K562 (cell line): ENCODE results near the gene AK2. TPM values are rescaled to one million over a fixed set of nuclear protein-coding genes. Genes with fewer than 3 reads are reported as not detected.

Experiments used
- C11orf30 ChIP-seq: fragments of 450-650 bp; IDR thresholded peaks from 2 replicates; pipeline ENCODE4 v1.6.1; 2016; ENCODE audit warnings: low read depth, mild to moderate bottlenecking
- CBFB ChIP-seq: sonication (generic); formaldehyde crosslinking; IDR thresholded peaks from 2 replicates; pipeline ENCODE4 v1.4.0; 2020; ENCODE audit warnings: mild to moderate bottlenecking, missing genetic modification reagents
- CHD1 ChIP-seq: fragments of 200-600 bp; sonication (generic); IDR thresholded peaks from one replicate; pipeline ENCODE4 v1.6.1; 2012; ENCODE audit warnings: mild to moderate bottlenecking, moderate library complexity, low read length, inconsistent platforms
- DIDO1 ChIP-seq: fragments of 450-650 bp; IDR thresholded peaks from 2 replicates; pipeline ENCODE4 v1.6.1; 2016; ENCODE audit warnings: low read depth, missing biosample characterization, missing genetic modification characterization
- GTF2A2 ChIP-seq: IDR thresholded peaks from 2 replicates; pipeline ENCODE4 v1.6.1; 2016; ENCODE audit warnings: mild to moderate bottlenecking, missing genetic modification characterization, missing compliant biosample characterization
- MCM3 ChIP-seq: fragments of 450-650 bp; IDR thresholded peaks from 2 replicates; pipeline ENCODE4 v1.6.1; 2016
- TAL1 ChIP-seq: fragments of 450-650 bp; IDR thresholded peaks from 2 replicates; pipeline ENCODE4 v1.6.1; 2016; ENCODE audit warnings: mild to moderate bottlenecking
- TRIM24 ChIP-seq, 2 experiments: fragments of 450-650 bp; IDR thresholded peaks; 2 replicates each; pipeline ENCODE4 v1.6.1; 2016
- WHSC1 ChIP-seq: IDR thresholded peaks from one replicate; pipeline ENCODE4 v1.6.1; 2012; ENCODE audit warnings: low read length, control low read depth, inconsistent platforms
- ZNF644 ChIP-seq: fragments of 200-800 bp; sonication (Bioruptor generic); IDR thresholded peaks from 2 replicates; pipeline ENCODE4 v1.6.1; 2016; ENCODE audit warnings: low read depth, missing genetic modification characterization, missing compliant biosample characterization
- polyA plus RNA-seq, 8 experiments: library from polyadenylated mRNA; depleted of rRNA in 4 of 8; stranded (reverse) in 5 of 8; unstranded in 3 of 8; fragments of >200 nt; fragmentation: Nextera tagmentation in 2 of 8; fragmentation: Illumina TruSeq in 1 of 8; extraction: Ambion mirVana in 2 of 8; extraction: Trizol in 1 of 8; gene quantifications; 2 replicates each; pipeline versions ENCODE4 v1.2.1 to v1.2.3, GENCODE V29; 2011 to 2014; ENCODE audit warnings: inconsistent platforms in 1 of 8, missing spikeins in 1 of 8
- total RNA-seq, 7 experiments: library from RNA; depleted of rRNA in 6 of 7; stranded (reverse); fragments of >200 nt in 6 of 7; fragmentation: Illumina TruSeq in 2 of 7; extraction: Trizol in 2 of 7; gene quantifications; 2 replicates each; pipeline versions ENCODE4 v1.2.1 to v1.2.3, GENCODE V29; 2011 to 2021; ENCODE audit warnings: low replicate concordance in 1 of 7
- TF ChIP-seq, protein P1 (sequence below): fragments of 200-600 bp; sonication (generic); IDR thresholded peaks from one replicate; pipeline ENCODE4 v1.6.1; 2012; ENCODE audit warnings: mild to moderate bottlenecking, low read depth, low read length, inconsistent platforms
- TF ChIP-seq, protein P2 (sequence below): IDR thresholded peaks from 2 replicates; pipeline ENCODE4 v1.6.1; 2016; ENCODE audit warnings: missing genetic modification characterization, missing compliant biosample characterization
- TF ChIP-seq, protein P3 (sequence below): fragments of 250-450 bp; sonication (Bioruptor Pico); IDR thresholded peaks from 2 replicates; pipeline ENCODE4 v1.8.0; 2022; ENCODE audit warnings: moderate library complexity, mild to moderate bottlenecking, inconsistent platforms
- TF ChIP-seq, protein P4 (sequence below): fragments of 250-450 bp; sonication (Bioruptor Pico); IDR thresholded peaks from 2 replicates; pipeline ENCODE4 v1.6.1; 2021; ENCODE audit warnings: mild to moderate bottlenecking

AK2 gene
- total and polyA plus RNA-seq, 9 of the 15 experiments (the other 6 are each of a cell fraction or from before 2014, with no cell fraction given): 105 to 1,050 (median 509) TPM

DNA sequence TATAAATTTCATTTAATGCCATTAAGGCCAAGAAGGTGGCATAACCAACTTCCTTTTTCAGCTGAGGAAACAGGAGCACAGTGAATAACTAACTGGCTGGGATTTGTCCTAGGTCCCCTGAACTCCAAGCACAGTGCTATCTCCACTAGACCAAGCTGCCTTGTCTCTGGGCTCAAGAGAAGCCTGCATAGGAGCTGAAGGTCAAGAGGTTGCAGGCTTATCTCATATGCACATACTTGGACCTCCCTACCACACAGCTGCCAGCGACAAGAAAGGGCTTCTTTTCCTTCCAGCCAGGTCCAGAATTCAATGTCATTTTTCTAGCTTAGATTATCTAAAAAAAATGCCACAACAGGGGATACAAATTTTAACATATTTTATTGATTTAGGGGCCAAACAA, 27.1 kb downstream of the AK2 start (continued):
- TF ChIP-seq, protein P1, sequence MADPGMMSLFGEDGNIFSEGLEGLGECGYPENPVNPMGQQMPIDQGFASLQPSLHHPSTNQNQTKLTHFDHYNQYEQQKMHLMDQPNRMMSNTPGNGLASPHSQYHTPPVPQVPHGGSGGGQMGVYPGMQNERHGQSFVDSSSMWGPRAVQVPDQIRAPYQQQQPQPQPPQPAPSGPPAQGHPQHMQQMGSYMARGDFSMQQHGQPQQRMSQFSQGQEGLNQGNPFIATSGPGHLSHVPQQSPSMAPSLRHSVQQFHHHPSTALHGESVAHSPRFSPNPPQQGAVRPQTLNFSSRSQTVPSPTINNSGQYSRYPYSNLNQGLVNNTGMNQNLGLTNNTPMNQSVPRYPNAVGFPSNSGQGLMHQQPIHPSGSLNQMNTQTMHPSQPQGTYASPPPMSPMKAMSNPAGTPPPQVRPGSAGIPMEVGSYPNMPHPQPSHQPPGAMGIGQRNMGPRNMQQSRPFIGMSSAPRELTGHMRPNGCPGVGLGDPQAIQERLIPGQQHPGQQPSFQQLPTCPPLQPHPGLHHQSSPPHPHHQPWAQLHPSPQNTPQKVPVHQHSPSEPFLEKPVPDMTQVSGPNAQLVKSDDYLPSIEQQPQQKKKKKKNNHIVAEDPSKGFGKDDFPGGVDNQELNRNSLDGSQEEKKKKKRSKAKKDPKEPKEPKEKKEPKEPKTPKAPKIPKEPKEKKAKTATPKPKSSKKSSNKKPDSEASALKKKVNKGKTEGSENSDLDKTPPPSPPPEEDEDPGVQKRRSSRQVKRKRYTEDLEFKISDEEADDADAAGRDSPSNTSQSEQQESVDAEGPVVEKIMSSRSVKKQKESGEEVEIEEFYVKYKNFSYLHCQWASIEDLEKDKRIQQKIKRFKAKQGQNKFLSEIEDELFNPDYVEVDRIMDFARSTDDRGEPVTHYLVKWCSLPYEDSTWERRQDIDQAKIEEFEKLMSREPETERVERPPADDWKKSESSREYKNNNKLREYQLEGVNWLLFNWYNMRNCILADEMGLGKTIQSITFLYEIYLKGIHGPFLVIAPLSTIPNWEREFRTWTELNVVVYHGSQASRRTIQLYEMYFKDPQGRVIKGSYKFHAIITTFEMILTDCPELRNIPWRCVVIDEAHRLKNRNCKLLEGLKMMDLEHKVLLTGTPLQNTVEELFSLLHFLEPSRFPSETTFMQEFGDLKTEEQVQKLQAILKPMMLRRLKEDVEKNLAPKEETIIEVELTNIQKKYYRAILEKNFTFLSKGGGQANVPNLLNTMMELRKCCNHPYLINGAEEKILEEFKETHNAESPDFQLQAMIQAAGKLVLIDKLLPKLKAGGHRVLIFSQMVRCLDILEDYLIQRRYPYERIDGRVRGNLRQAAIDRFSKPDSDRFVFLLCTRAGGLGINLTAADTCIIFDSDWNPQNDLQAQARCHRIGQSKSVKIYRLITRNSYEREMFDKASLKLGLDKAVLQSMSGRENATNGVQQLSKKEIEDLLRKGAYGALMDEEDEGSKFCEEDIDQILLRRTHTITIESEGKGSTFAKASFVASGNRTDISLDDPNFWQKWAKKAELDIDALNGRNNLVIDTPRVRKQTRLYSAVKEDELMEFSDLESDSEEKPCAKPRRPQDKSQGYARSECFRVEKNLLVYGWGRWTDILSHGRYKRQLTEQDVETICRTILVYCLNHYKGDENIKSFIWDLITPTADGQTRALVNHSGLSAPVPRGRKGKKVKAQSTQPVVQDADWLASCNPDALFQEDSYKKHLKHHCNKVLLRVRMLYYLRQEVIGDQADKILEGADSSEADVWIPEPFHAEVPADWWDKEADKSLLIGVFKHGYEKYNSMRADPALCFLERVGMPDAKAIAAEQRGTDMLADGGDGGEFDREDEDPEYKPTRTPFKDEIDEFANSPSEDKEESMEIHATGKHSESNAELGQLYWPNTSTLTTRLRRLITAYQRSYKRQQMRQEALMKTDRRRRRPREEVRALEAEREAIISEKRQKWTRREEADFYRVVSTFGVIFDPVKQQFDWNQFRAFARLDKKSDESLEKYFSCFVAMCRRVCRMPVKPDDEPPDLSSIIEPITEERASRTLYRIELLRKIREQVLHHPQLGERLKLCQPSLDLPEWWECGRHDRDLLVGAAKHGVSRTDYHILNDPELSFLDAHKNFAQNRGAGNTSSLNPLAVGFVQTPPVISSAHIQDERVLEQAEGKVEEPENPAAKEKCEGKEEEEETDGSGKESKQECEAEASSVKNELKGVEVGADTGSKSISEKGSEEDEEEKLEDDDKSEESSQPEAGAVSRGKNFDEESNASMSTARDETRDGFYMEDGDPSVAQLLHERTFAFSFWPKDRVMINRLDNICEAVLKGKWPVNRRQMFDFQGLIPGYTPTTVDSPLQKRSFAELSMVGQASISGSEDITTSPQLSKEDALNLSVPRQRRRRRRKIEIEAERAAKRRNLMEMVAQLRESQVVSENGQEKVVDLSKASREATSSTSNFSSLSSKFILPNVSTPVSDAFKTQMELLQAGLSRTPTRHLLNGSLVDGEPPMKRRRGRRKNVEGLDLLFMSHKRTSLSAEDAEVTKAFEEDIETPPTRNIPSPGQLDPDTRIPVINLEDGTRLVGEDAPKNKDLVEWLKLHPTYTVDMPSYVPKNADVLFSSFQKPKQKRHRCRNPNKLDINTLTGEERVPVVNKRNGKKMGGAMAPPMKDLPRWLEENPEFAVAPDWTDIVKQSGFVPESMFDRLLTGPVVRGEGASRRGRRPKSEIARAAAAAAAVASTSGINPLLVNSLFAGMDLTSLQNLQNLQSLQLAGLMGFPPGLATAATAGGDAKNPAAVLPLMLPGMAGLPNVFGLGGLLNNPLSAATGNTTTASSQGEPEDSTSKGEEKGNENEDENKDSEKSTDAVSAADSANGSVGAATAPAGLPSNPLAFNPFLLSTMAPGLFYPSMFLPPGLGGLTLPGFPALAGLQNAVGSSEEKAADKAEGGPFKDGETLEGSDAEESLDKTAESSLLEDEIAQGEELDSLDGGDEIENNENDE: no peak
- TF ChIP-seq CHD1 (no peak), GTF2A2 (tag) (no peak), MCM3 (no peak), ZNF644 (peak; percentile 58; the same call in 1 of the 2 replicates), TRIM24 (IDR thresholded peaks at IDR 0.05) (peak; percentile 87 to 88), C11orf30 (no peak), WHSC1 (no peak), CBFB (CRISPR knock-in tag) (no peak), DIDO1 (no peak), TAL1 (peak; percentile 95)
- TF ChIP-seq, protein P2, sequence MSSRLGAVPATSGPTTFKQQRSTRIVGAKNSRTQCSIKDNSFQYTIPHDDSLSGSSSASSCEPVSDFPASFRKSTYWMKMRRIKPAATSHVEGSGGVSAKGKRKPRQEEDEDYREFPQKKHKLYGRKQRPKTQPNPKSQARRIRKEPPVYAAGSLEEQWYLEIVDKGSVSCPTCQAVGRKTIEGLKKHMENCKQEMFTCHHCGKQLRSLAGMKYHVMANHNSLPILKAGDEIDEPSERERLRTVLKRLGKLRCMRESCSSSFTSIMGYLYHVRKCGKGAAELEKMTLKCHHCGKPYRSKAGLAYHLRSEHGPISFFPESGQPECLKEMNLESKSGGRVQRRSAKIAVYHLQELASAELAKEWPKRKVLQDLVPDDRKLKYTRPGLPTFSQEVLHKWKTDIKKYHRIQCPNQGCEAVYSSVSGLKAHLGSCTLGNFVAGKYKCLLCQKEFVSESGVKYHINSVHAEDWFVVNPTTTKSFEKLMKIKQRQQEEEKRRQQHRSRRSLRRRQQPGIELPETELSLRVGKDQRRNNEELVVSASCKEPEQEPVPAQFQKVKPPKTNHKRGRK (tag): no peak
- TF ChIP-seq, protein P3, sequence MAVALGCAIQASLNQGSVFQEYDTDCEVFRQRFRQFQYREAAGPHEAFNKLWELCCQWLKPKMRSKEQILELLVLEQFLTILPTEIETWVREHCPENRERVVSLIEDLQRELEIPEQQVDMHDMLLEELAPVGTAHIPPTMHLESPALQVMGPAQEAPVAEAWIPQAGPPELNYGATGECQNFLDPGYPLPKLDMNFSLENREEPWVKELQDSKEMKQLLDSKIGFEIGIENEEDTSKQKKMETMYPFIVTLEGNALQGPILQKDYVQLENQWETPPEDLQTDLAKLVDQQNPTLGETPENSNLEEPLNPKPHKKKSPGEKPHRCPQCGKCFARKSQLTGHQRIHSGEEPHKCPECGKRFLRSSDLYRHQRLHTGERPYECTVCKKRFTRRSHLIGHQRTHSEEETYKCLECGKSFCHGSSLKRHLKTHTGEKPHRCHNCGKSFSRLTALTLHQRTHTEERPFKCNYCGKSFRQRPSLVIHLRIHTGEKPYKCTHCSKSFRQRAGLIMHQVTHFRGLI: no peak
- TF ChIP-seq, protein P4, sequence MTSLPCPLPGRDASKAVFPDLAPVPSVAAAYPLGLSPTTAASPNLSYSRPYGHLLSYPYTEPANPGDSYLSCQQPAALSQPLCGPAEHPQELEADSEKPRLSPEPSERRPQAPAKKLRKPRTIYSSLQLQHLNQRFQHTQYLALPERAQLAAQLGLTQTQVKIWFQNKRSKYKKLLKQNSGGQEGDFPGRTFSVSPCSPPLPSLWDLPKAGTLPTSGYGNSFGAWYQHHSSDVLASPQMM (CRISPR knock-in tag): no peak
